ENCODE measurements around the gene UROS. TPM values are rescaled to one million over a fixed set of nuclear protein-coding genes. Genes with fewer than 3 reads are reported as not detected.

UROS gene
- total and polyA plus RNA-seq, 10 of the 15 experiments (the other 5 are each of a cell fraction or from before 2014, with no cell fraction given), result 4.3 to 112 (median 64.5) TPM

- CTCF ChIA-PET, result interaction anchor here (1.0 kb wide), 1 partner anchor 733 kb away, joined by 3 read pairs; no protein-coding TSS in a partner anchor
- no peak for DNase-seq (ENCODE audit: low read depth, low spot score)
- no peak for FAIRE-seq
- RAD21 ChIA-PET (ENCODE audit: unreplicated experiment), result no interaction called here
- H3K4me3 ChIP-seq, result no peak overlapping the region
- SMC1A ChIA-PET (ENCODE audit: uncharacterized antibody, unreplicated experiment), result no interaction called here
- no peak overlapping the region for H2AFZ ChIP-seq (ENCODE audit: control insufficient read depth, low read depth, low read length)
- intact Hi-C loops (cut with micrococcal nuclease; ENCODE audit: unreplicated experiment), result loop anchor here (5.0 kb wide), 1 partner anchor 41 kb away; the partner anchor contains the start of genes BCCIP and UROS
- H3K27me3 ChIP-seq (replicated peaks in 1 of 2; ENCODE audit: control insufficient read depth in 2 of 2, insufficient read depth in 2 of 2, low read length in 1 of 2), result no peaks in the 10 kb centered on the region
- H3K79me2 ChIP-seq (ENCODE audit: control insufficient read depth, insufficient read depth, low read length), result no peaks in the 10 kb centered on the region
- BruUV-seq (replicated peaks), result no TSS peak
- no peak for ATAC-seq
- no peaks in the 10 kb centered on the region for H3K36me3 ChIP-seq (ENCODE audit: control insufficient read depth in 2 of 2, insufficient read depth in 2 of 2, low read length in 1 of 2)
- in situ Hi-C loops (cut with MboI), result no loop called here
- 79% methylated on average over 8 of the region's 8 CpGs for WGBS (ENCODE audit: insufficient coverage, insufficient replicate concordance, low lambda C conversion rate, missing lambda C conversion rate)
- no peak overlapping the region for H3K9ac ChIP-seq (ENCODE audit: control insufficient read depth, insufficient read depth, low read length)
- TF ChIP-seq RFX5 (IDR thresholded peaks at IDR 0.05; ENCODE audit: low read depth, low read length) (no peak), ATF7 (IDR thresholded peaks at IDR 0.05; ENCODE audit: low read depth) (no peak), HDAC6 (IDR thresholded peaks at IDR 0.05; ENCODE audit: unreplicated experiment) (no peak), STAT3 (IDR thresholded peaks at IDR 0.05; ENCODE audit: low read depth, low read length) (no peak), IRF4 (IDR thresholded peaks at IDR 0.05; ENCODE audit: low read depth, low read length) (no peak), RUNX3 (IDR thresholded peaks at IDR 0.05; ENCODE audit: low read length) (no peak), CEBPZ (IDR thresholded peaks at IDR 0.05; ENCODE audit: low read depth, low read length) (no peak)
- H3K4me2 ChIP-seq (ENCODE audit: control insufficient read depth, insufficient read depth), result no peak overlapping the region
- H3K9me3 ChIP-seq (replicated peaks; ENCODE audit: control insufficient read depth, insufficient read depth, low read length), result no peaks in the 10 kb centered on the region
- POLR2A ChIA-PET, result no interaction called here
- no peak overlapping the region for H3K27ac ChIP-seq (ENCODE audit: control insufficient read depth, insufficient read depth)
- peaks cover 10% of the 10 kb centered on the region for H3K4me1 ChIP-seq (ENCODE audit: control insufficient read depth, insufficient read depth, low read length)
- H4K20me1 ChIP-seq (ENCODE audit: control insufficient read depth, insufficient read depth), result no peaks in the 10 kb centered on the region
Measured at GRCh38 chr10:125781374-125781773, 41.7 kb downstream of the UROS start.

Data from GM12878 (cell line).